GM12891 (cell line): Measurements from ENCODE around the gene CORO1C.
"Not testable (repeated sequence)": the region's sequence is repeated elsewhere in the genome, so short reads cannot be mapped to it uniquely, and the experiment has no call there.

Source experiments
- DNase-seq: peaks from one replicate; pipeline ENCODE4 v3.0.0; 2011; ENCODE audit warnings: low spot score; ENCODE audit not compliant: insufficient read length
- FAIRE-seq: peaks from 2 replicates; lab custom pipeline; 2011; peaks lifted over from hg19 to GRCh38; lab: Jason Lieb, UNC
- PAX5 ChIP-seq: IDR thresholded peaks from 2 replicates; pipeline ENCODE4 v1.6.1; 2011; ENCODE audit warnings: low read length, moderate library complexity, mild to moderate bottlenecking; ENCODE audit not compliant: insufficient read depth, severe bottlenecking
- POLR2A ChIP-seq: IDR thresholded peaks from 2 replicates; pipeline ENCODE4 v1.6.1; 2011; ENCODE audit warnings: low read depth, low read length, control low read depth
- POLR2AphosphoS5 ChIP-seq: IDR thresholded peaks from 2 replicates; pipeline ENCODE4 v1.6.1; 2011; ENCODE audit warnings: low read depth, low read length, control low read depth
- POU2F2 ChIP-seq: IDR thresholded peaks from 2 replicates; pipeline ENCODE4 v1.6.1; 2011; ENCODE audit warnings: low read depth, mild to moderate bottlenecking, control low read depth, low read length, moderate library complexity
- SPI1 ChIP-seq: IDR thresholded peaks from 2 replicates; pipeline ENCODE4 v1.6.1; 2011; ENCODE audit warnings: low read depth, low read length, control low read depth
- TAF1 ChIP-seq: IDR thresholded peaks from 2 replicates; pipeline ENCODE4 v1.6.1; 2011; ENCODE audit warnings: low read depth, low read length, control low read depth

CORO1C gene

GRCh38 chr12:108625228-108625627 is 106.1 kb downstream of the CORO1C start:
- no peak for FAIRE-seq
- no peak for DNase-seq
- no peak for TF ChIP-seq POLR2A

DNA sequence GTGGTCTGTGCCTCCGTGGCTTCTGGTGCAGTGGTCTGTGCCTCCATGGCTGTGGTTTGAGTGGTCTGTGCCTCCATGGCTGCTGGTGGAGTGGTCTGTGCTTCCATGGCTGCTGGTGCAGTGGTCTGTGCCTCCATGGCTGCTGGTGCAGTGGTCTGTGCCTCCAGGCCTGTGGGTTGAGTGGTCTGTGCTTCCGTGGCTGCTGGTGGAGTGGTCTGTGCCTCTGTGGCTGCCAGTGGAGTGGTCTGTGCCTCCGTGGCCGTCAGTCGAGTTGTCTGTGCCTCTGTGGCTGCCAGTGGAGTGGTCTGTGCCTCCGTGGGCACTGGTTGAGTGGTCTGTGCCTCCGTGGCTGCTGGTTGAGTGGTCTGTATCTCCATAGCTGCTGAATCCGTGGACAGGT is 107.7 kb downstream of the CORO1C start:
- TF ChIP-seq PAX5 = no peak
- no peak for TF ChIP-seq SPI1
- no peak for TF ChIP-seq POU2F2
- no peak for TF ChIP-seq POLR2A
- no peak for TF ChIP-seq POLR2AphosphoS5
- TF ChIP-seq TAF1 = no peak
- DNase-seq = no peak
- no peak for FAIRE-seq

DNA sequence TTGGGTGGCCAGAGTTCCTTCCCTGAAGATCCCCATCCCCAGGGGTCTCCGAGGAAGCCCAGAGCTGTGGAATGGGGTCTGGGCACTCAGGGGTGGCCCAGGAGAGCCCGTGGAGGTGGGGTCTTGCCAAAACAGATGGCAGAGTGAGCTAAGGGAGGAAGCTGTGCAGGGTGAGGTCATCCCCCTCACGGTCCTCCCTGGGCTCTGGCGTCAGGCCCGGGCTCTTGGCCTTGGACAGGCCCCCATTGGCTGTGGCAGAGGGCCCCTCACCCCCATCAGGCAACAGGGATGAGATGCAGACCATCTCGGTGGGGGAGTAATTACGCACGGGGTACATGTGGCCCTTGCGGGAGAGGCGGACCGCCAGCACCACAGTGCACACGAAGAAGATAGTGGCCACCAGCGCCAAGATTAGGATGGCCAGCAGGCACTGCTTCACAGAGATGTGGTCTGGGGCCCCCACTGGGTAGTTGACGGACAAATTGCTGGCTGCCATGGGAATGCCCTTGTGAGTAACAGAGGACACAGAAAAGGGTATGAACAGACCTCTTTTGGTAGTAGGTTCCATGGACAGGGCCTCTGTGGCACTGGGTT is 108.3 kb downstream of the CORO1C start:
- DNase-seq = no peak
- TF ChIP-seq POLR2AphosphoS5 = no peak
- no peak for TF ChIP-seq POU2F2
- TF ChIP-seq PAX5 = no peak
- FAIRE-seq = no peak

- DNase-seq (no peak), FAIRE-seq (peak; percentile 62)
- no peak for TF ChIP-seq TAF1
- no peak for TF ChIP-seq POU2F2
- TF ChIP-seq SPI1 = peak; percentile 82
These were observed 108.9 kb downstream of the CORO1C start for GRCh38 chr12:108622421-108622820.

DNA sequence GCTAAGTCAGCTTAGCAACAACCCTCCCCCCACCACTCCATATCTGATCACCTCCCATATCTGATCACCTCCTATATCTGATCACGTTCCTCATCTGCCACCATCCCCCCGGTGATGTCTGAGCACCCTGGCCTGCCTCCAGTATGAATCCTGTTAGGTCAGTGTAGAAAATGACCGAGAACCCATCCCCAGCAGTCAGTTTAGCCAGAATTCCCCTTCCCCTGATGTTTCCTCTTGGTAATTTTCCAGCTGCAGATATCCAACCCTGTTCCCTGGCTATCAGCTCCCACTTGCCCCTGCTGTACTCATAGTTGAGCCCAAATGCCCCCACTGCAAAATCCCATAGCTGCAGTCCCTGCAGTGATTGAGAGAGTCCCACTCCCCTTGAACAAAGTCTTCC is 110.2 kb downstream of the CORO1C start:
- no peak for FAIRE-seq
- TF ChIP-seq POLR2AphosphoS5 (no peak), TAF1 (no peak), POU2F2 (no peak)

DNA sequence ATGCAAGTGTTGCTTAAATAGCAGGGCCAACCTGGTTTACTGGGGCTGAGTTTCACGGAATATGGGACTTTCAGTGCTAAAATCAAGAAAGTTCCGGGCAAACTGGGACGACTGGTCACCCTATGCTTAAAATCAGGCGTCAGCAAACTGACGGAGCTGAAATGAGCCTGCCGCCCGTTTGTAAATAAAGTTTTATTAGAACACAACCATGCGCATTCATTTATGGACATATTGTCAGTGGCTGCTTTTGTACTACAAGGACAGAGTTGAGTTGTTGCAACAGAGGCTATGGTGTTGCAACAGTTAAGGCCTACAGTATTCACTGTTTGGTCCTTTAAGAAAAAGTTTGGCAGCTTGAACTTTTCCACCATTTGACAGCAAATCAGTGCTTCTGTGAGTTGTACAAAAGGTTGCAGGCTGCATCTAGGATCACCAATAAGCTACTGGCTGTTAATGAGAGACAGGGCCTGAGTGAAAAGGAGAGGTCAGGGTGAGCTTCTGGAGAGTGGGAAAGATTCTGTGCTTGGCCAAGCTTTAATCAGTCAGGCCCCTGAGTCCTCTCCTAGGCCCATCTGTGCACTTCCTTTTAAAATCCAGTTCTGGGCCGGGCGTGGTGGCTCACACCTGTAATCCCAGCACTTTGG is 111.0 kb downstream of the CORO1C start:
- FAIRE-seq = no peak

More for the DNA sequence above, 110.2 kb downstream of the CORO1C start:
- DNase-seq = no peak

DNA sequence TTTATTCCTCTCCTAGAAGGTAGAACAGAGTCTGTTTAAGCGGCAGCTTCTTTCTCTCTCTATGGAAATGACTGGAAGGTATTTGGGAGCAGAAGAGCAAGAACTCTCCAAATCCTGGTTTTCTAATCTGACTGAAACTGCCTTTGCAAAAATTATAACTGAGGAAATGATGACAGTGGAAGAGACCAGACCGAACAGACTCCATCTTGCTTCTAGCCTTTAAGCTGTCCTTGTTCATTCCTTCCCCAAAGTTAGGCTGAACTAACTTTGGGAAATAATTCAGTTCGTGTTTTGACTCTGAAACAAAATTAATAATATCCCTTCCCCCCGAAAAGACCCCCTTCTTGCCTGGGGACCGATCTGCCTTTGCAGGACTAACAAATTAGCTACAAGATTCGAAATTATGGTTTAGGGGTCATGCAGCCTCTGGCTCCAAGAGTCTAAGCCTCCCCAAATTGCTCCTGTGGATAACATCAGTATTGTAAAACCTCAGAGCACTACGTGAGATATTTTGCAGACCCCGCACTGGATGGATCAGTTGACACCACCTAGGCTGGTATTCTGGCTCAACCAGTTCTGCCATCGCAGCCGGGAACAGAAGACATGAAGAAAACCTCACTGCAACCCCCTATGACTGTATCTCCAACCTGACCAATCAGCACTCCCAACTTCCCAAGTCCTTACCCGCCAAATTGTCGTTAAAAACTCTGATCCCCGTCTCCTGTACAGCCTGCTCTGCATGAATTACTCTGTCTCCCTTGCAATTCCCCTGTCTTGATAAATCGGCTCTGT is 111.8 kb downstream of the CORO1C start:
- no peak for FAIRE-seq
- DNase-seq = no peak
- TF ChIP-seq POU2F2 (no peak), POLR2A (no peak), SPI1 (no peak), PAX5 (no peak), TAF1 (no peak), POLR2AphosphoS5 (no peak)

More for the DNA sequence above, 111.0 kb downstream of the CORO1C start:
- no peak for TF ChIP-seq POLR2A
- TF ChIP-seq PAX5 = no peak
- no peak for TF ChIP-seq POU2F2
- TF ChIP-seq TAF1 = no peak
- TF ChIP-seq POLR2AphosphoS5 = no peak
- DNase-seq = no peak

DNA sequence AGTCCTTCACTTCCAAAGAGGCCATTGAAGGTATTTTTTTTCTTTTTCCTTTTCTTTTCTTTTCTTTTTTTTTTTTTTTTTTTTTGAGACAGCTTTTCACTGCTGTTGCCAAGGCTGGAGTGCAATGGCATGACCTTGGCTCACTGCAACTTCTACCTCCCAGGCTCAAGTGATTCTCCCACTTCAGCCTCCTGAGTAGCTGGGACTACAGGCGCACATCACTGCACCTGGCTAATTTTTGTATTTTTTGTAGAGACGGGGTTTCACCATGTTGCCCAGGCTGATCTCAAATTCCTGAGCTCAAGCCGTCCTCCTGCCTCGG is 112.4 kb downstream of the CORO1C start:
- not testable (repeated sequence) for FAIRE-seq

DNA sequence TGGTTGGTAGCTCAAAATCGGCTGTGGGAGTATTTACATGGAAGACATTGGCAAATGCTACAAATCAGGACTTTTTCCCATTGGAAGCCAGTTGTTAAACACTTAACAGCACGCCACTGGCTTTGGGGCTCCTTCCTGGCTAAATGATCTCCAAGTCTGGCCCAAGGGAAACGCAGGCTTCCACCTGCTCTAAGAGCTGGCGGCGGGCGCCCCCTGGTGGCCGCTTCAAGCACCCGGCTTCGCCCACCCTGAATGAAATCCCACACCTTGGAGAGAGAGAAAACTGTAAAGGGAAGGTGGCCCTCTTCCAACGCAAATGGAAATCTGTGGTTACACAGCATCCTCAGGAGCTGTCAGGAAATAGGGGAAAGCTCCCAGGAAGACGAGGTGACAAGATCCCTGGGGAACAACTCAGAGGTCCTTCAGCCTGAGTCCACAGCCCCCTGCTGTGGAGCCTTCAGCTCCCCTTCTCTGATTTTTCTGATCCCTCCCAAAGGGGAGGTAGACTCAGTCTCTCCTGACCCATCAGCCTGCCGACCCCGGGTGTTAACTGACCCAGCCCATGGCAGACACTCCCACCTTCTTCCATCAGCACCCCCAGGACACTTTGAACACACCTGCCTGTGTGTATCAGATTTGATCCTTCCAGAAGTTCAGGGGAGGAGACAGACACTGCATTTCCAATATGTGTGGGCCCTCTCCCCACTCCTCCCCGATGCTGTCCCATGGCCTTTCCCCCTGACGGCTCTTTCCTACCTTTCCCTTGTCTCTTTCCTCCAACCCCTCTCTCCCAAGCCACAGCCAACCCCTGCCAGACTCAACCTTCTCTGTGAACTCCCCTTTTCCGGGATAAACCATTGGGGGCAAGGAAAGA is 113.0 kb downstream of the CORO1C start:
- DNase-seq = peak; percentile 68
- peak; percentile 67 for FAIRE-seq

More for the DNA sequence above, 112.4 kb downstream of the CORO1C start:
- DNase-seq = not testable (repeated sequence)

More for the DNA sequence above, 113.0 kb downstream of the CORO1C start:
- TF ChIP-seq POLR2A (no peak), TAF1 (no peak), POU2F2 (no peak), POLR2AphosphoS5 (no peak), PAX5 (no peak), SPI1 (no peak)
